ENCODE results near the gene MYOG.

MYOG gene

GRCh38 chr1:203051841-203052324 is 33.9 kb downstream of the MYOG start:
- no peak overlapping the region for H3K27ac ChIP-seq
- DNase-seq (ENCODE audit: low read depth, low spot score) = no peak

DNA sequence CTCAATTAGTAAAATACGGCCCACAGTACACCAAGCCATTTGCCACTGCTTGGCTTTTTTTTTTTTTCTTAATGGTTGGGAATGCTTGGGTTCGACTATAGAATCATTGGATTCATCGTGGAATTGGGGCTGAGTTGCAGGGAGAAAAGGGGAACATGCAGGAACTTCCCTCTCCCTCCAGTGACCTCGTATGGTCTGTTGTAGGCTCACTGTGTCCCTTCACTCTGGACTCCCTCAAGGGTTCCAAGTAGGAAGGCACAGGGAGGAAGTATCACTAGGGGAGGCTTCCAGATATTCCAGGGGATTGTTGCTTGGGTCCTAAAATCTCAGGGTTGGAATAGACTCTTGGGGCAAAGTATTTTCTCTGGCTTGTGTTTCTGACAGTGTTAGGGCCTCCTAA is 35.0 kb downstream of the MYOG start:
- H3K27ac ChIP-seq = no peak overlapping the region
- no peak for DNase-seq (ENCODE audit: low read depth, low spot score)

DNA sequence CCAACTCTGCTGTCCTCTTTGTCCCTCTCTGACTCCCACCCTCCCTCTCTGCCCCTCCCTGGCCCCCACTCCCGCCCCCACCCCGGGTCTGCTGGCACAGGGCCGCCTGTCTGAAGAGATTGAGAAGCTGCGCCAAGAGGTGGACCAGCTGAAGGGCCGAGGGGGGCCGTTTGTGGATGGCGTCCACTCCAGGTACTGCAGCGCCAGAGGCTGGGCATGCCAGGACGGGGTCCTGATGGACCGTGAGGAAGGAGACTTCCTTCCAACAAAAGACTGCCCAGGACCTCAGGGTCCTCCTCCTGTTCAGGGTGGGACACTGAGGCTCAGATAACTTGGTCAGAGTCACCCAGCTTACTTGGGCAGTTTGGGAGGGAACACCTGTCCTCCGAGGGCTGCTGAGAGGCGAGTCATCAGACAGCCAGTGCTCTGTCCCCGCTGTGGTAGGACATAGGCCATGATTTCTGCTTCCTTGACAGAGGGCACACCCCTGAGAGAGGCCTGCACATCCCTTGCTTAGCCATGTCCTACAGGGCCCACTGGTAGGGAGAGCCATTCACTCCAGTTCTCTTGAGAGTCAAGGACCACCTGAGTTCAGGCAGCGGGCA is 36.1 kb downstream of the MYOG start:
- H3K27ac ChIP-seq = no peak overlapping the region
- no peak for DNase-seq (ENCODE audit: low read depth, low spot score)

DNA sequence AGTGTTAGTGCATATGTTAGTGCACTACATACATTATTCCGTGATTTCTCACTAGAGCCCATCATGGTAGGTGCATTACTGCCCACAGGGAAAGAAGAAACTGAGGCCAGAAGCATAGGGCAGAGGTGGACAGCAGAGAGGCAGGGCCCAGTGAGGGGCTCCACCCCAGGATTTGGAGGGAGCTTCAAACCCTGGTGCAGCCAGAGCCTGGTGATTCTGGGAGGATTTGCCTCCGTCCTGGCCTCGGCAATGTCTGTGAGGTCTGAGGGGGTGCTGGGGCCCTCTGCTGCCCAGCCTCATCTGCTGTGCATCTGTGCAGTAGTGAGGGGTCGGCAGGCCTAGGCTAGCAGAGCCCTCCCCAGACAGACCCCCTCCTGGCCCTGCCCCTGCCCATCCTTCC is 36.7 kb downstream of the MYOG start:
- no peak for DNase-seq (ENCODE audit: low read depth, low spot score)

GRCh38 chr1:203048555-203049051 is 37.2 kb downstream of the MYOG start:
- DNase-seq (ENCODE audit: low read depth, low spot score) = no peak
- no peak overlapping the region for H3K27ac ChIP-seq

More for the DNA sequence above, 36.7 kb downstream of the MYOG start:
- H3K27ac ChIP-seq = no peak overlapping the region

DNA sequence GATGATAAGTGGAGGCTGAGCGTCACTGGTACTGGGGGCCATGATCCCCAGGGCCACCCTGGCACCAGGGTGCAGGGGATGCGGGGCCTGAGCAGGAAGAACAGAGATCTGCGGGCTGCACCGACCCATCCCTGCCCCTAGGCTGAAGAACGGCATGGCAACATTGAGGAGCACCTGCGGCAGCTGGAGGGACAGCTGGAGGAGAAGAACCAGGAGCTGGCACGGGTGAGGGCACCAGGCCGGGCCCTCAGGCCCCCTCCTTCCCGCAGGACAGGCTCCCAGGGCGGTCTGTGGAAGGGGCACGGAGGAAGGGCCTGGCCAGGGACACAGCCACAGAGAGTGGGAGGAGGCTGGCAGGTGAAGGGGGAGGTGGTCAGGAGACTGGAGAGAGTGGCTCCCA is 37.7 kb downstream of the MYOG start:
- DNase-seq (ENCODE audit: low read depth, low spot score) = no peak
- H3K27ac ChIP-seq = no peak overlapping the region

DNA sequence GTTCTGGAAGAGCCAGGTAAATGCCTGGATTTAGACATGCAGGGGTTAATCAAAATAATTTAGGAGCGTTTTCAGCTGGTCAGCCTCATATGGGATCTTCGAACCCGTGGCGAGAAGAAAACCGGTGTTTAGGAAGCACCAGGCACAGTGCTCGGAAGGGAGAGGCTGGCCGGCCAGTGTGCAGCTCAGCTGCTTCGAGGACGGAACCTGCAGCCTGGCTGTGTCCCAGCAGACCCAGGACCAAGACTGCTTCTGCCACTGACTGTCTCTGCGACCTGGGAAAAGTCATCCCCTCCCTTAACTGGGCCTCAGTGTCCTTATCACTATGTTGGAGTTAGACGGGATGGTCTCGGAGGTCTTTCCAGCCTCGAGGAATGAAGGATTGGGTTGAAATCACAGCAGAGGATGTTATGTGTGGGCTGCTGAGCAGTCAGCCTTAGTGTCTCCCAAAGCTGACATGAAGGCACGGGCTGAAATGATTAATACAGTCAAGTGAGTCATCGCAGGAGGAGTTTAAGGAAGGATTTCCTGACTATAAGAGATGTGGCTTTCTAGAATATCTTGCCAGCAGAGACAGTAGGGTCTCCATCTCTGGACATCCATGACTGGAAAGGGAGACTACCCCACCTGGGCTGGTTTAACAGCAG is 38.7 kb downstream of the MYOG start:
- peak; percentile 29 for DNase-seq (ENCODE audit: low read depth, low spot score)
- H3K27ac ChIP-seq = no peak overlapping the region

- no peak for DNase-seq (ENCODE audit: low read depth, low spot score)
- no peak overlapping the region for H3K27ac ChIP-seq
Observed at GRCh38 chr1:203045821-203046594, 39.8 kb downstream of the MYOG start.

GRCh38 chr1:203045336-203045735 is 40.5 kb downstream of the MYOG start:
- H3K27ac ChIP-seq = no peak overlapping the region
- DNase-seq (ENCODE audit: low read depth, low spot score) = no peak

DNA sequence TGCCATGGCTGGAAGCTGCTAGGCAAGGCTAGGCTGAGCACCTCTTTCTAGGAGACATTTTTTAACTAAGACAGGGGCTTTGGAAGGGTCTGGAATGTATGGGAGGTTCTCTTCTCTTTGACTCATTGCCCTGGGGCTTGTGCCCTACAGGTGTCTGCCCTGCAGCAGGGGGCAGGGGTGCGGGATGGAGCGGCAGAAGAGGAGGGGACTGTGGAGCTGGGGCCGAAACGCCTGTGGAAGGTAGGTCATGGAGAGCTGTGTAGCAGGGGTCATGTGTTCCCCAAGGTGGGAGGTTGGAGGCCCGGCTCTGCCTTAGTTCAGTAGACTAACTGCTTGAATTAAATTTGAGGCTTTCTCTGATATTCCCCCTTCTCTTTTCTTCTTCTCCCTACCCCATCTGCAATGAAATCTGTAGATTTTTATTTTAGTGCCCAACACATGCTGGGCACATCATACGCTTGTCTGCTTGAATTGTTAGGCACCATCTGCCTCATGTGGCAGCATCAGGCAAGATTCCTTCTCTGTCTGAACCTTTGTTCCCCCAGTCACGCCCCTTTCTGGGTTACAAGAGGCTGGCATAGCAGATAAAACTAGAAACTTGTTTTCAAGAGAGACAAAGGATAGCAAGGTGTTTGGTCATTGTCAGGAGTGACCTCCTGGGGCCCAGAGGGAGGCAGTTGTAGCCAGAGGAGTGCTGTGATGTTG is 41.1 kb downstream of the MYOG start:
- H3K27ac ChIP-seq = no peak overlapping the region
- no peak for DNase-seq (ENCODE audit: low read depth, low spot score)

- no peak for DNase-seq (ENCODE audit: low read depth, low spot score)
- no peak overlapping the region for H3K27ac ChIP-seq
Observed at GRCh38 chr1:203043830-203044545, 41.8 kb downstream of the MYOG start.

DNA sequence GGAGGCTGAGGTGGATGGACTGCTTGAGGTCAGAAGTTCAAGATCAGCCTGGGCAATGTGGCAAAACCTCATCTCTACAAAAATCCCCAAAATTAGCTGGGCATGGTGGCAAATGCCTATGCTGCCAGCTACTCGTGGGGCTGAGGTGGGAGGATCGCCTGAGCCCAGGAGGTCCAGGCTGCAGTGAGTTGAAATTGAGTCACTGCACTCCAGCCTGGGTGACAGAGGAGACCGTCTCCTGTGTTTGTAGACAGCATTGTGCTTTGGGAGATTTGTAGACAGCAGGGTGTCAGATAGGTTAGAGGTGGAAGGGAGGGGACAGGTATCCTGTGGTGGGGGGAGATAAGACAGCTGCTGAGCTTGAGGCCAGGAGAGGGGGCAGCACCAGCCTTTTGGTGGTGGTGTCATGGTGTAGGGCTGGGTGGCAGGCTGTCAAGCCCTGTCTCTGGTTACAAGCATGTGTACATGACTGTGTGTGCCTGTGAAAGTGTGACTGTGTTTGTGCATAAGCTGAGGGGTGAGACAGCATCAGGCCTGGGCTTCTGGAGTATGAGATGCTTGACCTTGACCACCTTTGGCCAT is 44.4 kb downstream of the MYOG start:
- no peak for DNase-seq (ENCODE audit: low read depth, low spot score)

GRCh38 chr1:203040513-203041275 is 45.1 kb downstream of the MYOG start:
- no peak for DNase-seq (ENCODE audit: low read depth, low spot score)
- H3K27ac ChIP-seq = no peak overlapping the region

More for the DNA sequence above, 44.4 kb downstream of the MYOG start:
- no peak overlapping the region for H3K27ac ChIP-seq

- H3K27ac ChIP-seq = no peak overlapping the region
- peak; percentile 16 for DNase-seq (ENCODE audit: low read depth, low spot score)
Observed at GRCh38 chr1:203039609-203040512, 46.0 kb downstream of the MYOG start.

DNA sequence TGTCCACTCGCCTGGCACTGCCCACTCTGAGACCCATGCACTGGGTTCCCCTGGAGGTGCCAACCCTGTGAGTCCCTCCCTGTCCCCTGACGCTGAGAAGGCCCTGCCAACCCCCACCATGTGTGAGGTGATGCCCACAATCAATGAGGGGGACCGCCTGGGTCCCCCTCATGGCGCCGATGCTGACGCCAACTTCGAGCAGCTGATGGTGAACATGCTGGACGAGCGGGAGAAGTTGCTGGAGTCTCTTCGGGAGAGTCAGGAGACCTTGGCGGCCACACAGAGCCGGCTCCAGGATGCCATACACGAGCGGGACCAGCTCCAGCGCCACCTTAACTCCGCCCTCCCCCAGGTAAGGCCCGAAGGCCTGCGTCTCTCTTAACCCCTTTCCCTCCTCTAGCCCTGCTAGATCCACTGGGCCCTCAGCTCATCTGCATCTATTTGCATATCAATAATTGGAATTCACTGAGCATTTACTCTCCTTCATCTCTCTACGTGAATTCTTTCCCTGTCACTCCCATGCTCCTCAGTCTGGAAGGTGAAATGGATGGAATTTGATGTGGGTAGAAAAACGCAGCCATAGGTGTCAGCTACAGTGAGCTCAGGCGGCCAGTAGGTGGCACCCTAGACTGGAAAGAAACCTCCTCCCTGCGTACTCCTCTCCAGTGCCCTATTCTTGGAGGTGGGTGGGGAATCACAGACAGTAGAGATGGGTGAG is 46.8 kb downstream of the MYOG start:
- H3K27ac ChIP-seq = no peak overlapping the region
- no peak for DNase-seq (ENCODE audit: low read depth, low spot score)

DNA sequence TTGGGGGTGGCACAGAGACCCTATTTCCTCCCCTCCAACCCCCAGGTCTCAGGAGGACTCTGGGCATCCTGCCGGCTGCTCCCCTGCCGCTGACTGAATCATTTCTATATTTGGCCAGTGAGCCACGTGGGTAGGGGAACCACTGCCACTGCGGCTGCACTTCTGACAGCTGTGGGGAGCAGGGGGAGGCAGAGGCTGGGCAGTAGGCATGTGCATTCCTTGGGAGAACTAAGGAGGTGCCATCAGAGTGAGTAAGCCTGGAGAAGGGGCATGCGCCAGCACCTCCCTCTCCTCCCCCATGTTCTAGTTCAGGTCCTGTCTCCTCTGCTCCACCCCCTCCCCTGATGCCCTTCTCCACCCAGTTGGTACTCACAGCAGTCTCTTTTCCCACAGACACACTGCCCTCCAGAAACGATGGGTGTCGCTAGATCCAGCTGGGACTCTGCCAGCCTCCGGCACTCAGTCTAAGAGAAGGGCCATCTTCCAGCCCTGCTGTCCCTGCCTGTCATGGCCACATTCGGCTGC is 47.5 kb downstream of the MYOG start:
- peak; percentile 82 for DNase-seq (ENCODE audit: low read depth, low spot score)
- no peak overlapping the region for H3K27ac ChIP-seq

Data from epithelial cell of prostate (primary cell).